ENCODE data around the gene GTF2H1. TPM values are rescaled to one million over a fixed set of nuclear protein-coding genes. Genes with fewer than 3 reads are reported as not detected.
A peak's percentile ranks its signal among the peaks of the same experiment; 100 is the strongest.

The GTF2H1 gene
- total RNA-seq, 1 donor from 2014 or later: 30.8 TPM

- TF ChIP-seq CTCF (conservative IDR thresholded peaks at IDR 0.05; ENCODE audit: low read depth, low read length): no peak
- no peak for DNase-seq (ENCODE audit: low read depth)
- peak overlapping the region; percentile 69 for H3K4me3 ChIP-seq (ENCODE audit: low read depth, low read length)
Measured at GRCh38 chr11:18324381-18324780, 2.0 kb downstream of the GTF2H1 start.

- TF ChIP-seq CTCF (conservative IDR thresholded peaks at IDR 0.05; ENCODE audit: low read depth, low read length): no peak
- DNase-seq (ENCODE audit: low read depth): no peak
Measured at GRCh38 chr11:18329196-18329870, 7.0 kb downstream of the GTF2H1 start.

GRCh38 chr11:18330921-18331320 is 8.6 kb downstream of the GTF2H1 start:
- TF ChIP-seq CTCF (conservative IDR thresholded peaks at IDR 0.05; ENCODE audit: low read depth, low read length): no peak
- no peak for DNase-seq (ENCODE audit: low read depth)

More at GRCh38 chr11:18329196-18329870, 7.0 kb downstream of the GTF2H1 start:
- H3K4me3 ChIP-seq (ENCODE audit: low read depth, low read length): no peak overlapping the region

GRCh38 chr11:18332302-18332701 is 9.9 kb downstream of the GTF2H1 start:
- TF ChIP-seq CTCF (conservative IDR thresholded peaks at IDR 0.05; ENCODE audit: low read depth, low read length): no peak
- no peak overlapping the region for H3K4me3 ChIP-seq (ENCODE audit: low read depth, low read length)
- DNase-seq (ENCODE audit: low read depth): no peak

More at GRCh38 chr11:18330921-18331320, 8.6 kb downstream of the GTF2H1 start:
- H3K4me3 ChIP-seq (ENCODE audit: low read depth, low read length): no peak overlapping the region

GRCh38 chr11:18332891-18333290 is 10.5 kb downstream of the GTF2H1 start:
- no peak for DNase-seq (ENCODE audit: low read depth)
- no peak overlapping the region for H3K4me3 ChIP-seq (ENCODE audit: low read depth, low read length)
- TF ChIP-seq CTCF (conservative IDR thresholded peaks at IDR 0.05; ENCODE audit: low read depth, low read length): no peak

- no peak for TF ChIP-seq CTCF (conservative IDR thresholded peaks at IDR 0.05; ENCODE audit: low read depth, low read length)
Measured at GRCh38 chr11:18347471-18348125, 25.2 kb downstream of the GTF2H1 start.

More at GRCh38 chr11:18347471-18348125, 25.2 kb downstream of the GTF2H1 start:
- no peak for DNase-seq (ENCODE audit: low read depth)
- H3K4me3 ChIP-seq (ENCODE audit: low read depth, low read length): no peak overlapping the region
